Tibial nerve (tissue), 4 donors: Measurements from ENCODE around the gene BPTF. TPM values are rescaled to one million over a fixed set of nuclear protein-coding genes. Genes with fewer than 3 reads are reported as not detected.

ENCODE experiments used
- DNase-seq, 2 donors: peaks; one replicate each; pipeline ENCODE4 v3.0.0-alpha.2; 2019; ENCODE audit warnings: low spot score in 2 of 2
- H3K27ac ChIP-seq, 4 donors: fragments of 200-600 bp; sonication (generic) in 3 of 4; one replicate each; pipeline ENCODE4 v1.5.1; 2017 to 2019; ENCODE audit warnings: mild to moderate bottlenecking in 1 of 4
- H3K27me3 ChIP-seq, 2 donors: fragments of 200-600 bp; sonication (generic) in 1 of 2; one replicate each; pipeline versions ENCODE4 v1.5.1 to v1.6.0; 2017 to 2019
- H3K36me3 ChIP-seq, 3 donors: fragments of 200-600 bp; sonication (generic); one replicate each; pipeline ENCODE4 v1.5.1; 2018 to 2019
- H3K4me1 ChIP-seq, 4 donors: fragments of 200-600 bp; sonication (generic) in 3 of 4; one replicate each; pipeline ENCODE4 v1.5.1; 2017 to 2019
- H3K4me3 ChIP-seq, 4 donors: fragments of 200-600 bp; sonication (generic) in 3 of 4; one replicate each; pipeline ENCODE4 v1.5.1; 2017 to 2019; ENCODE audit warnings: mild to moderate bottlenecking in 1 of 4, moderate library complexity in 1 of 4
- H3K9me3 ChIP-seq, 4 donors: fragments of 200-600 bp; sonication (generic) in 3 of 4; one replicate each; pipeline ENCODE4 v1.5.1; 2017 to 2019
- CTCF ChIP-seq, 5 experiments: fragments of 200-600 bp in 3 of 5; fragments of 450-650 bp in 2 of 5; sonication (generic) in 3 of 5; IDR thresholded peaks; one replicate each; pipeline ENCODE4 v1.5.1; 2016 to 2019; ENCODE audit warnings: antibody characterized with exemption in 5 of 5, mild to moderate bottlenecking in 3 of 5, moderate library complexity in 2 of 5
- EP300 ChIP-seq, 2 donors: sonication (generic); formaldehyde crosslinking; IDR thresholded peaks; one replicate each; pipeline ENCODE4 v1.6.1; 2017; ENCODE audit warnings: antibody characterized with exemption in 2 of 2, mild to moderate bottlenecking in 1 of 2
- POLR2A ChIP-seq, 2 donors: fragments of 450-650 bp; IDR thresholded peaks; one replicate each; pipeline ENCODE4 v1.6.1; 2017; ENCODE audit warnings: antibody characterized with exemption in 2 of 2, mild to moderate bottlenecking in 2 of 2, moderate library complexity in 2 of 2
- WGBS, 2 donors: methylation state at CpG; one replicate each; pipeline ENCODE4 v1.1.5; 2018; 5-methylcytosine and 5-hydroxymethylcytosine counted together
- total RNA-seq, 4 donors: library from RNA; depleted of rRNA; stranded (reverse); fragments of >200 nt; gene quantifications; one replicate each; pipeline ENCODE4 v1.1.0, GENCODE V29; 2016

The BPTF gene
- total RNA-seq, 4 donors from 2014 or later = 72.8 to 124 (median 113) TPM

GRCh38 chr17:67830440-67830839 is 5.1 kb downstream of the BPTF start:
- Histone ChIP-seq H3K4me1 (peaks cover 0 to 75% (median 41%) of the 10 kb centered on the region in 4 donors), H3K9me3 (no peaks in the 10 kb centered on the region), H3K27ac (peak overlapping the region in 1 of 4 donors; percentile 10), H3K4me3 (no peak overlapping the region), H3K27me3 (no peaks in the 10 kb centered on the region), H3K36me3 (peaks cover 0 to 2% (median 0%) of the 10 kb centered on the region in 3 donors)
- WGBS, 2 donors = 34 to 45% methylated on average over 6 of the region's 6 CpGs
- DNase-seq = no peak
- TF ChIP-seq EP300 (IDR thresholded peaks at IDR 0.05) = no peak
- TF ChIP-seq CTCF (IDR thresholded peaks at IDR 0.05) = no peak
- no peak for TF ChIP-seq POLR2A (IDR thresholded peaks at IDR 0.05)

GRCh38 chr17:67831268-67831667 is 6.0 kb downstream of the BPTF start:
- Histone ChIP-seq H3K27ac (no peak overlapping the region), H3K4me3 (no peak overlapping the region), H3K36me3 (peaks cover 0 to 2% (median 0%) of the 10 kb centered on the region in 3 donors), H3K9me3 (no peaks in the 10 kb centered on the region), H3K27me3 (no peaks in the 10 kb centered on the region), H3K4me1 (peaks cover 0 to 82% (median 41%) of the 10 kb centered on the region in 4 donors)
- 68 to 71% methylated on average over 4 of the region's 4 CpGs for WGBS, 2 donors
- DNase-seq = no peak
- TF ChIP-seq EP300 (IDR thresholded peaks at IDR 0.05) (no peak), CTCF (IDR thresholded peaks at IDR 0.05) (no peak), POLR2A (IDR thresholded peaks at IDR 0.05) (no peak)

GRCh38 chr17:67833134-67833533 is 7.8 kb downstream of the BPTF start:
- peaks cover 0 to 2% (median 0%) of the 10 kb centered on the region in 3 donors for H3K36me3 ChIP-seq
- no peaks in the 10 kb centered on the region for H3K27me3 ChIP-seq
- TF ChIP-seq POLR2A (IDR thresholded peaks at IDR 0.05) (no peak), EP300 (IDR thresholded peaks at IDR 0.05) (no peak), CTCF (IDR thresholded peaks at IDR 0.05) (no peak)
- 91 to 93% methylated on average over 3 of the region's 3 CpGs for WGBS, 2 donors
- DNase-seq = no peak
- H3K27ac ChIP-seq = no peak overlapping the region
- H3K4me3 ChIP-seq = no peak overlapping the region
- peaks cover 0 to 78% (median 35%) of the 10 kb centered on the region in 4 donors for H3K4me1 ChIP-seq
- H3K9me3 ChIP-seq = no peaks in the 10 kb centered on the region

- WGBS, 2 donors = 72 to 86% methylated on average over 3 of the region's 3 CpGs
- no peaks in the 10 kb centered on the region for H3K27me3 ChIP-seq
- TF ChIP-seq EP300 (IDR thresholded peaks at IDR 0.05) = no peak
- TF ChIP-seq POLR2A (IDR thresholded peaks at IDR 0.05) = no peak
- no peak for TF ChIP-seq CTCF (IDR thresholded peaks at IDR 0.05)
Observed at GRCh38 chr17:67833946-67834631, 8.8 kb downstream of the BPTF start.

GRCh38 chr17:67834634-67835033 is 9.3 kb downstream of the BPTF start:
- TF ChIP-seq CTCF (IDR thresholded peaks at IDR 0.05) (no peak), POLR2A (IDR thresholded peaks at IDR 0.05) (no peak), EP300 (IDR thresholded peaks at IDR 0.05) (no peak)
- no peak for DNase-seq
- Histone ChIP-seq H3K36me3 (peaks cover 0 to 2% (median 0%) of the 10 kb centered on the region in 3 donors), H3K27me3 (no peaks in the 10 kb centered on the region), H3K9me3 (no peaks in the 10 kb centered on the region), H3K4me1 (peaks cover 0 to 72% (median 22%) of the 10 kb centered on the region in 4 donors), H3K4me3 (no peak overlapping the region), H3K27ac (no peak overlapping the region)
- 94 to 96% methylated on average over 2 of the region's 2 CpGs for WGBS, 2 donors

More at GRCh38 chr17:67833946-67834631, 8.8 kb downstream of the BPTF start:
- no peak overlapping the region for H3K27ac ChIP-seq
- no peak overlapping the region for H3K4me3 ChIP-seq
- DNase-seq = no peak
- H3K9me3 ChIP-seq = no peaks in the 10 kb centered on the region
- H3K4me1 ChIP-seq = peaks cover 0 to 76% (median 26%) of the 10 kb centered on the region in 4 donors
- H3K36me3 ChIP-seq = peaks cover 0 to 2% (median 0%) of the 10 kb centered on the region in 3 donors
